Measurements from ENCODE around the gene DCTN4.
"Not testable (repeated sequence)": the region's sequence is repeated elsewhere in the genome, so short reads cannot be mapped to it uniquely, and the experiment has no call there.

Gene DCTN4

DNA sequence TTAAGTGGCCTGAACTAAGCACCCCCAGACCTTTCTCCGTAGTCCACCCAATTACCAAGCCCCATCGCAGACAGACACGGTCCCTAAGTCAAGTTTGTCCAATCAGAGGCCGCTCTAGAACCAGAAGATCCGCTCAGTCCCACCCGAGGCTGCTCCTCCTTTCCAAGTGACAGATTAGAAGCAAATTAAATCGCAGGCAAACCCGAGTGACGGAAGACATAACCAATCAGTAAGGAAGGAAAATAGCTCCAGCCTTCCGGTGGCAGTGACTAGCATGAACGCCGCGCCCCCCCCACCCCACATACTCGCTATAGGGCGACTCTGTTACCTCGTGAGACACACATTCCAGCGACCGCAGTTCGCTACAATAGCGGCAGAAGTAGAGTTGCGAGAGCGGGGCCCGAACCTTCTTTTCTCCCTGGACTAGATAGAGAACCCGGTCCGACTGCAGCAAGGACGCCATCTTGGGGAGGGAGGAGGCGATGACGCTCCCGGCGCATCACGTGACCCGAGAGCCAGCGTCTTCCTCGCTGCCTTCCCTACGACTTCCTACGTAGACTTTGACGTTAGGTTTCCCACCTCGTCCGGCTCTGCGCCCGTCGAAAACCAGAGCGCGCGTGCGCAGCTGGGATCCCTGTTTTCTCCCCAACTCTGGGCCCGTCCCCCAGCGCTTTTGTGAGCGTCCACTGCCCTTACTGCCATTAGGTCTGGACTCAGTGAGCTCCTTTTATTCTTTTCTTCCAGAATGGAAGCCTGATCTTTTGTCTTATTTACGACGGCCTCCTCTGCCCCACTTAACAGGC, at the start of gene DCTN4:
Gene DCTN4, minus strand, starts transcription at position 487 of the 803 bp plus-strand sequence. Its CDS starts 24 bp downstream, at position 463.
- peak; percentile 97 for DNase-seq

DNA sequence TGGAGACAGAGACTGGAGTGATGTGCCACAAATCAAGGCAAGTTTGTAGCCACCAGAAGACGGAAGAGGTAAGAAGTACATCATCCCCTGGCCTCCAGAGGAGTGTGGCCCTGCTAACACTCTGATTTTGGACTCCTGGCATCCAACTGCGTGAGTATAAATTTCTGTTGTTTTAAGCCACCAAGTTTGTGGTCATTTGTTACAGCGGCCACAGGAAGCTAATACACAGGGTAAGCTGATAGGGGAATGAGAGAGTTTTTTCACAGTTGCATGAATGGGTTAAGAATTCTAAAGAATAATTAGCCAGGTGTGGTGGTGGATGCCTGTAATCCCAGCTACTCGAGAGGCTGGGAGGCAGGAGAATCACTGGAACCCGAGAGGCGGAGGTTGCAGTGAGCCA, 45.6 kb upstream of the DCTN4 start:
- no peak for DNase-seq

DNA sequence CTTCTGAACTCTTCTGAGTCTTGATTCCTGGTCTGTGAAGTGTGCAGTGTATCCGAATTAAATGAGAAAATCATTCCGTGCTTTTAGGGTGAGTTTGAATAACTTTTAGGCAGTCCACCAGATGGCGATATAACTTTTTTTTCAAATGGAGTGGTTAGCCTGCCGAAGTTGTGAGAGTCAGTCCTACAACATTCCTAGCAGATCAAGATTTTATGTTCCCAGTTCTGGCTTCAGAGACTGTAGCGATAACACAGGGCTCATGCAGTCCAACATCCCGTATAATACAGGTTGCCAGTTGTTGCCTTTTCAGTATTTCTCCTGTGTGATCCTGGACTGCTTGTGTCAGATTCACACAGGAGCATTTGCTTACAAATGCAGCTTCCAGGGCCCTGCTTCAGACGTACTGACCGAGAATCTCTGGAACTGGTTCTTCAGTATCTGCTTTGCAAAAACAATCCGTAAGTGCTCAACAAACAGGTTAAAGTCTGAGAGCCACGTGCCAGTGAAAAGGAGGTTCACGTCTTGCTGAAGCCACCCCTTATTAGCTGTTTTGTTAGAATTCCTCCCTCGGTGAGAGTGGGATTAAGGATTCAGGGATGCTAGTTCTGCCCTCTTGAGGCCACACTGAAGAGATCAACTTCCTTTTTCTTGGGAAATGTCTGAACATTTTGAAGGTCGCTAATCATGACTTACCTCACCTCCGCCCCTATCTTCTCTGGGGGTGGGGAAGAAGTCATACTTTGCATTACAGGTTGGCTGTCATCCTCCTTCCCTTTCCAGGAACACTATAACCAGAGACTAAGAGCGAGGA, 42.5 kb upstream of the DCTN4 start:
- peak; percentile 69 for DNase-seq

DNA sequence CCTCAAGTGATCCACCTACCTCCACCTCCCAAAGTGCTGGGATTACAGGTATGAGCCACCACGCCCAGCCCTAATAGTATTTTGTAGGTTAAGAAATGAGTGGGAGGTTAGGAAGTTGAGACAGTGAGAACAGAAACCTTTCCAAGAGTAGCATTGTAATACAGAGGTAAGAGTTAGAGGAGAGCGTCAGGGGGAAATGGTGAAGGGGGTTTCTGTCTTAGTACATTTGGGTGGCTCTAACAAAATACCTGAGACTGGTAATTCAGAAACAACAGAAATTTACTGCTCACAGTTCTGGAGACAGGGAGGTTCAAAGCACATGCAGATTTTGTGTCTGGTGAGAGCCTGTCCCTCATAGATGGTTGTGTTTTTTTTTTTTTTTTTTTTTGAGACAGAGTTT, 38.6 kb upstream of the DCTN4 start:
- DNase-seq: no peak

DNA sequence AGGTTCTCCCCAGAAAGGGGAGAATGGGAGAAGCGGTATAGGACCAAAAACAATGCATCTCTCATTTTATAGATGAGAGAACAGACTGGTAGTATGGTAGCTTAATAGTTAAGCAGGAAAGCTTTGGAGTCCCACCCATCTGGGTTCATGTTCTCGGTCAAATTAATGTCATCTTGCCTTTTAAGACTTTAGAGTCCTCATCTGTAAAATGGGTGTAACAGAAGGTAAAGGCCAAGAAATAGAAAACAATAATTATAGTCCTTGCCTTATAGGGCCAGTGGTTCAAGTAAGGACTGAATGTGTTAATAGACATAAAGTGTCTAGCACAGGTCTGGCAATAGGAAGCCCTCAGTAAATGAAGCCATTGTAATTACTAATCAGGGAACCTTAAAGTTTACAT, 36.1 kb upstream of the DCTN4 start:
- no peak for DNase-seq

DNA sequence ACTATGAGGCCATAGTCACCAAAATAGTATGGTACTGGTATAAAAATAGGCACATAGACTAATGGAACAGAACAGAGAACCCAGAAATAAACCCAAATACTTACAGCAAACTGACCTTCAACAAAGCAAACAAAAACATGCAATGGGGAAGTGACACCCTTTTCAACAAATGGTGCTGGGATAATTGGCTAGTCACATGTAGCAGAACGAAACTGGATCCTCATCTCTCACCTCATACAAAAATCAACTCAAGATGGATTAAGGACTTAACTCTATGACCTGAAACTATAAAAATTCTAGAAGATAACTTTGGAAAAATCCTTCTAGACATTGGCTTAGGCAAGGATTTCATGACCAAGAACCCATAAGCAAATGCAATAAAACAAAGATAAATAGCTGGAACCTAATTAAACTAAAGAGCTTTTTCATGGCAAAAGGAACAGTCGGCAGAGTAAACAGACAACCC, 34.6 kb upstream of the DCTN4 start:
- DNase-seq: not testable (repeated sequence)

DNA sequence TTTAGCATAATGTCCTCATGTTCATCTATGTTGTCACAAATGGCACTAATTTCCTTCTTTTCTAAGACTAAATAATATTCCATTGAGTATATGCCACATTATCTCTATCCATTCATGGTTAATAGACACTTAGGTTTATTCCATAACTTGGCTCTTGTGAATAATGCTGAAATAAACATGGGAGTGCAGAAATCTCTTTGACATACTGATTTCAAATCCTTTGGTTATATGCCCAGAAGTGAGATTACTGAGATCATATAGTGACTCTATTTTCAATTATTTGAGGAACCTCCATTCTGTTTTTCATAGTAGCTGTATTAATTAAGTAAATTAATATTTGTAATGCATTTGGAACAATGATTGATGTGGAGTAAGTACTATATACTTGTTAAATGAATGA, 32.7 kb upstream of the DCTN4 start:
- DNase-seq: no peak

DNA sequence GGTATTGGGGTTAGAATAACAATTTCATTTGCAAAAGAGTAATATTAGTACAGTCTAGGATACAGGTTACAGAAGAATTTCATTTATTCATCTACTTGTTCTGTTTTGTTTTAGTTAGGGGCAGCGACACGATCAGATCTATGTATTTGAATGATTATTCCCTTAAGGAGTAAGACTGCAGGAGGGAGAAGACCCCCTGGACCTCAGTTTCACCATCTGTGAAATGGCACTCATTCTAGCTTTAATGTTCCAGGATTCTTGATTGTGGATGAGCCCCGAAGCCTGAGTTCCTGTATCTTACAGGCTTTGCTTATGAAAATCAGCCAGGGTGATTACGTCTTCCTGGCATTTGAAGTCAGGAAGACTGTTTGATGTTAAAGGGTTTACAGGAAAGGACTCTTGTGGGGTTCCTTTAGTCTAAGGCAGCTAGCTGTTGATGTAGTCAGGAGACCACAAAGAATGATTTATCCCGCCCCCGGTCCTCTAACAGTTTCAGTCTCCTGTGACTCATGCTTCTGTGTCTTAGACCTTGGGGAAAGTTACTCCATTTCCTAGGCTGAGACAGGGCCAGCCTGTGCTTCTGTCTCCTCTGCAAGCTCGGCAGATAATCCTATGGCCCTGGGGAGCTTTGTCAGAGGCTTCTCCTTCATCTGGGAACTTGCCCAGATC, 31.3 kb upstream of the DCTN4 start:
- no peak for DNase-seq

DNA sequence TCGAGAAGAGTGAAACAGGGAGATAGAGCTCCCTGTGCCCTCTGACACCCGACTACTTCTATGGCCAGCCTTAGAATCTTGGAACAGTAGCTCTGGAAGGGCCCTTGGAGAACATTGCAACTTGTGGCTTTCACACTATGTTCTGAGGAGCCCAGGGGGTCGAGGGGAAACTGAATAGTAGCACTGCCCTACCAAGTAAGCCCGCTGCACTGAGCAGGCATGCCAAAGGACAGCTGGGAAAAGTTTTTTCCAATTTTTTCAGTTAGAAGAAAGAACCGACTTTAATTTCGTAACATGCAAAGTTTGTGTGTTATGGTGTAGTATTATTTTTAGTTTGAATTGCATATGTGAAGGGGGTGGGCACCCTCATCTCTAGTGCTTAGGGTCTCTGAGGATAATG, 30.6 kb upstream of the DCTN4 start:
- DNase-seq: no peak

DNA sequence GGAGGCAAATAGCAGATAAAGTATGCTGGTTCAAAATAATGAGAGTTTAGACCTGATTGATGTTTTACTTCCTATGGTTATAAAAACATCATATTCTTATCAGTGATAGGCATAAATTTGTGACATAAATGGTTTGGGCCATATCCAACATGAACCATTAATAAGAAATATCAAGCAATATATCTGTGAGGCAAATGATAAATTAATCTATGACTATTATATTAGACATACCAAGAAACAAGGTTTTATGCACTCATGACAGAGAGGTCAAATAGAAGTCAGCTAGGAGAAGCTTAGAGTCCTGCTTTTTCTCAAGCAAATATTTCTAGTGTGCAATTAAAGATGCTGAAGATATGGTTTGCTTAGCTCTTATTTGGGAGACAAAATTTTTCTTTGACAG, 30.2 kb upstream of the DCTN4 start:
- no peak for DNase-seq

DNA sequence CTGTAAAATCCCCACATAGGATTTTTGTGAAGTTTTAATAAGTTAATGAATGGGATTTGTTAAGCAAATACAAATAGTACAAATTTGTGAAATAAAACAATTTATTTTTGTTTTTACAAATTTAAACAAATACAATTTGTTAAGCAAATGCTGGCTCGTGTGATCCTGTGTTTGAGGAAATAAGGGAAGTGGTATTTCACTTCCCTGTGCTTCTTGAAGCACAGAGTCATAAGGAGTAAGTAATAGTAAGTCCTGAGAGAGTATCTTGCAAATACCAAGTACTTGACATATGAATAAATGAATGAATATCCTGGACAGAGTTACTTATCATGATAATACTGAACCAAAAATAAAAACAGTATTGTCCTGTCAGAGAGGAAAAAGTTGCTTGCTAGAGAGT, 28.8 kb upstream of the DCTN4 start:
- no peak for DNase-seq

DNA sequence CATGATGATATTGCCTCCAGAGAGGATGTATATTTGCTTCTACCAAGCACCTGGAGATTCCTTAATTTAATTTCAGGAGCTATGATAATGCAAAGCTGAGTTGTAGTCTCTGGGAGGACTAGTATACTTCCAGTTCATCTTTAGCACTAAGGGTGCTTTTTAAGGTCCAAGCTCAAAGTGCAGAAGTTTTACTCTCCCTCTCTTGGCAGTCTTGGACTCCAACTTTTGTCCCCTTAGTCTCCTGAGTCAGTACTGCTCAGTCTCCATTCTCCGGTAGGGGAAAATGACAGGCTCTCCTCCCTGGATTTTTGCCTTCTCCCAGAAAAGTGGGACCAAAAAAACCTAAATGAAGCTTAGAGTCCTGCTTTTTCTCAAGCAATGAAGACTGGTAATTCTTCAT, 28.1 kb upstream of the DCTN4 start:
- DNase-seq: no peak

DNA sequence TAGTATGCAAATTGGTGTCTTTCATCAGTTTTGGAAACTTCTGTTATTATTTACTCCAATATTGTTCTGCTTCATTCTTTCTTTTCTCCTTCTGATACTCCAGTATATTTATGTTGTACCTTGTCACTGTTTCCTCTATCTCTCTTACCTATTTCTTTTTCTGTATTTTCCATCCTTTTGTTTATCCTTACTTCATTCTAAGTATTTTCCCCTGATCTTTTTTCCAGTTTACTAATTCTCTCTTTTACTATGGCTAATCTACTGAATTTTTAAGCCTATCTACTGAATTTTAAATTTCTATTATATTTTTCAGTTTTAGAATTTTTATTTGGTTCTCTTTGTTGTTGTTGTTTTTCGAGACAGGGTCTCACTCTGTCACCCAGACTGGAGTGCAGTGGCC, 27.1 kb upstream of the DCTN4 start:
- no peak for DNase-seq

DNA sequence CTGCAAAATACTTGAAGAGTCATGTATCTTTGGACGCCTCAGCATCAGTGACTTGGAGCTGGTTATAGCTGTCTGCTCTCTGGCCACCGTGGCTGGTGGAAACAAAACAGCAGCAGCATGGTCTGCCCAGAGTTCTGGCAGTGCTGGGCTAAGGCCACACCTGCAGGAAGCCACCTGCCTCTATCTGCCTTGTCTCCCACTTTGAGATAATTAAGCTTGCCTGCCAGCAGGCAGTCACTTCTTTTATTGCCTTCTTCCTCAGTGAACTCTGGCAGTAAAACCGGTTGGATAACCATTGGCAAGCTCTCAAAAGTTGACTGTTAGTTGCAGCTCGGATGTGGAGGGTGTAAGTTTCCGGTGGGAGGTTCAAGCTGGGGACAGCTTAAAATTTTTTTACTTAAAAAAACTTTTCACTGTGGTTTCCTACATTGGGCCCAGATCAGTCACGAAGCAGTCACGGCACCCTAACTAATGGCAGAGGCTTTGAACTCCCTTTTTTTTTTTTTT, 24.7 kb upstream of the DCTN4 start:
- peak; percentile 65 for DNase-seq

DNA sequence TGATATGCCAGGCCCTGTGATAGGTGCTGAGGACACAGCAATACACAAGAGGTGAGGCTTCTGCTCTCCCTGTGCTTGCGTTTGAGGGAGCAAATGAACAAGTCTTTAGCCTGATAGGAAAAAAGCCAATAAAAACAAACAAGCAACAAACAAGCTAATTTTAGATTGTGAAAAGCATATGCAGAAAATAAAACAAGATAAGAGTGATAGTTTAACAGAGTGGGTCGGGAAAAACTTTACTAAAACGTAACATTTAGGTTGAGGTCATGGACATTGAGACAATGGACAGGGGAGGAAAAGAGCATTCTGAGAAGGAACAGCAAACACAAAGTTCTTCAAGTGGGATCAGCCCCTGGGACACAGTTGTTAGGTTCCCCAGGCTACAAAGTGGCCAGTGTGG, 24.0 kb upstream of the DCTN4 start:
- DNase-seq: no peak

DNA sequence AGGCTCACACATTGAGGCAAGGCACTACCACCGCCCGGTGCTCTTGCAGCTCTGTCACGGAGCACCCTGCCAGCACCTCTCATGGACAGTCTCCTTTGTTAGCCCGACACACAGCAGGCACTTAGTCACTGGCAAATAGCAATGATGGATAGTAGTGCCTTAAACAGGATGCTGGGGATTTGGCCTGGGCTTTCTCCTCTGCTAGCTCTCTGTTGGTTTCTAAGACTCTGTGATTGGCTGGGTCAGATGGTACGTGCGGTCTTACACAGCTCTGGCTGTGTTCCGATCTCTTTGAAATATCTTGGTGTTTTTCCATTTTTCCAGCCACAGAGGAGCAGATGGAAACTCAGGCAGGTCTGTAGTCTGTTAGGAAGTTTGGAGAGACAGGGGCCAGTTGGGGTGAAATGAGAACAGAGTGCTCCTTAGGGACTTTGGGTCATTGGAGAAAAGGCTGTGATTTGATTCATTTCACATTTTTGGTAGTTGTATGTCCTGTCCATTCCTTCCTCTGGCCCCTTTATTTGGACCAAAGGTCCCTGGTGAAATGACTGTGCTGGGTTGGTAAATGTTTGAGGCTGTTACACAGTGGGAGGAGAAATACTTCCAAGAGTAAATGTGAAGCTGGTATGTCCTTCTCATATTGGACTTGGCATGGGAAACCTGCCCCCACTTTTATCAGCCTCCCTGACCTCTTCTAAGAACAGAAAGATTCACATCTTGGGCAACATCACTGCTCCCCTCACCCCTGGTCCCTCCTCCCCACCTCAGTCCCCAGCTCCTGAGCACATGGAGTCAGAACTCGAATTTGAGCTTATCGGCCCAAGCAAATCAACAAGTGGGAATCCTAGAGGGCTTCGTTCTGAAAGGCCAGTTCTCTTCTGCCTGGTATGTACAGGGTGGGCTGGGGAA, 23.1 kb upstream of the DCTN4 start:
- no peak for DNase-seq

DNA sequence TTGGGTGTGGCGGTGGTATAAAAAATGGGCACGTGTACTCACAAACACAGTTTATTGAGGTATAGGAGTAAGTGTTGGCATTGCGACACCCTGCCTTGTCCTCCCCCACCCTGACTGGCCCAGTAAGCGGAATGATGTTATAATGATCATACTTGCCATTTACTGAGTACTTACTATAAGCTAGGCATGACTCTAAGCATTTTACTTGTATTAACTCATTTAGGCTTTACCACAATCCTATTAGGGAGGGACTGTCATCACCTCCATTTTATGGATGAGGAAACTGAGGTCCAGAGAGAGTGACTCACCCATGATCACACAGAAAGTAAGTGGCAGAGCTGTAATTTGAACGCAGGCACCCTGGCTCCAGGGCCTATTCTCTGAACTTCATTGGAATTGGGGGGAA, 22.0 kb upstream of the DCTN4 start:
- no peak for DNase-seq

DNA sequence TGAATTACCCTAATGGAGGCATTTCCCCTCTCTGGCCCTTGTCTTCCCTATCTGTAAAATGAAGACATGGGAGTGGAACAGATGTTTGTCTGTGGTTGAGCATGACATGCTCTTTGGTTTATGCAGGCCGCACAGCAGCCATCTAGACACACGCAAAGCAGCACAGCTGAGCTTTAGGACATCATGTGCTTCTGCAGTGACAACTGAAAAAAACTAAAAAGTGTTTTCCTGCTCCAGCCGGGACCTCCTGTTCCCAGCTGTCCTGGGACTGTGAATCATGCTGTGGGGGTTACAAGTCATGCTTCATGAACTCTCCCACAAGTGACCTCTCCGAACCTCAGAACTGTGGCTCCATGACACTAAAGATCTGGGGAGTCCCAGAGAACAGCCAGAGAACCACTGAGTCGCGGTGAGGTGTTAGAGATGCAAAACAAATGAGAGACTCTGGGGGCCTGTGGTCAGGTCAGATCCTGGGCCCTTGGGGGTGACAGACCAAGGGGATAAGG, 21.4 kb upstream of the DCTN4 start:
- no peak for DNase-seq

DNA sequence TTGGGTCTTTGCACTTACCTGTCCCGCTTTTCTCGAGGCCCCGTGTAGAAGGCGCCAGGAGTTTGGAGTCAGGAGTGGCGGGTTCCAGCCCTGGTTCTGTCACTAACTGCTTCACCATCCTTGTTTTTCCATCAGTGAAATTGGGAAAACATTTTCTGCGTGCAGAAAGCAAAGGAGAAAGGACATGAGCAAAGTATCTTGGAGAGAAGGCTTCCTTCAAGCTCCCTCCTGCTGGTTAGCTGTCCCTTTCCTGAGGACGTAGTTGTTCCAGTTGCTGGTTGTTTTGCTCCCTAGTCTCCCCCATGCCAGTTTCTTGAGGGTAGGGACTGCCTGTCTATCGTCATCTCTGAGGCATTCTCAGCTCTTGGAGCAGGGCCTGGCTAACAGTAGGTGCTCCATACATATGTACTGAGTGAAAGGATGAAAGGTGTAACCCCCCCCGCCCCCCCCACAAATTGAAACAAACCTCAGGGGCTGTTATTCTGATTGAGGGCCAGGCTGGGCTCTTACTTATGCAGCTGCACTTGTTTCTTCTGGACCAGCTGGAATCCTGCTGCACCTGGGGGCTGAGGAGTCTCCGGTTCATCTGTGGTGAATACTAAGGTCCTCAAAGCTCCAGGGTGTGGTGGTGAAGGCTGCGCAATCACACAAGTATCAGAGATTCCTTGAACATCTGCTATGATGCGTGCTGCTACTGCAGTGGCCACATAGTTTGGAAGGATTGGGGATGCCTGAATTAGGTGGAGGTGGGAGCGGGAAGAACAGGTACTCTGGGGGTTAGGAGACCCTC, 20.8 kb upstream of the DCTN4 start:
- DNase-seq: no peak

DNA sequence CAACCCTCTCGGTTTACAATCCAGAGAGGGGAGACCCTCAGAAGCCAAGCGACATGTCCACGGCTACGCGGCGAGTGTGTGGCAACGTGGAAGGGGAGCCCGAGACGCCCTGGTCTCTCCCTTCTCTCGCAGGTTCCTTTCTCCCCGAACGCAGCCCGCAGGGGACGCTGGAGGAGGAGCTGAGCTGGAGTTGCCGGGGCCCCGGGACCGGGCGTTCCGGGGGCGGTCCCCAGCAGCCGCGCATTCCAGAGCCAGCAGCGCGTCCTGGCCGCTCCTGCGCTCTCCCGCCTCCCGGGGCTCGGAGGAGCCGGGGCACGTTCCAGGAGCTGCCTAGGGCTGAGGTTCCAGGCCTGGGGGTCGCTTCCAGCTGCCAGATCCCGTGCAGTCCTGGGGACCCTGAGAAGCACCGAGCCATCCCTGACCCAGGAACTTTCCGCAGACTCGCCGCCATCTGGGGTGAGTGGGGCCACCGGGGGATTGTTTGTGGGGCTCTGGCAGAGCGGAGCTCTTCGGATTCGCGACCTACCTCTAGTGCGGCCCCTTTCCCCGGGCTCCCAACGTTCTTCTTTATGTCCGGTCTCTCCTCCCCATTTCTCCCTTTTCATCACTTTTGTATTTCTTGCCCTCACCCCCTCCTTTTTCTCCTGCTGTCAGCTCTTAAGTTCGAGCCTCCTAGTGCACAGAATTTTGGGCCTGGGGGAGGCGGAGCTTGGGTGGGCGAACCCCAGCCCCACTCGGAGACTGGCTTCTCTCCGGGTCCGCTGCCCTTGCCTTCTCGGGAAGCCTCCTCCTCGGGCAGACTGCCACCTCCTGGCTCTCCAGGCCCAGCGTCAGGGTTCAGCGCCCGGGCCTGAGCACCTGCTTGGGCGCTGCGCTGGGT, 19.9 kb upstream of the DCTN4 start, which contains the start of gene SMIM3:
Gene SMIM3, plus strand, starts transcription at position 241 of the 880 bp plus-strand sequence. CDS start 16,684 bp downstream, outside the sequence.
- DNase-seq: peak; percentile 88
